ENCODE results near the gene THADA.

Gene THADA

GRCh38 chr2:43302961-43303494 lies 292.8 kb downstream of the THADA start:
- Histone ChIP-seq H3K4me3 (IDR thresholded peaks at IDR 0.05; ENCODE audit: insufficient read depth, low read depth, low read length) (peak overlapping the region; percentile 26), H3K27ac (peak overlapping the region; percentile 76; the same call in 1 of the 2 replicates), H3K36me3 (ENCODE audit: insufficient read depth) (no peaks in the 10 kb centered on the region), H3K9ac (no peak overlapping the region), H2AFZ (ENCODE audit: low read depth) (no peak overlapping the region), H3K27me3 (ENCODE audit: insufficient read depth, low read depth) (no peaks in the 10 kb centered on the region), H3K79me2 (ENCODE audit: insufficient read depth, low read depth) (no peaks in the 10 kb centered on the region), H4K20me1 (ENCODE audit: insufficient read depth) (no peaks in the 10 kb centered on the region), H3K4me1 (ENCODE audit: low read depth, poor library complexity, severe bottlenecking) (peaks cover 85% of the 10 kb centered on the region), H3K4me2 (peak overlapping the region; percentile 97)
- TF ChIP-seq CTCF (conservative IDR thresholded peaks at IDR 0.05; ENCODE audit: low read depth, low read length), result no peak

GRCh38 chr2:43302182-43302960 lies 293.5 kb downstream of the THADA start:
- H3K4me1 ChIP-seq (ENCODE audit: low read depth, poor library complexity, severe bottlenecking), result peaks cover 79% of the 10 kb centered on the region

GRCh38 chr2:43300781-43301583 lies 294.9 kb downstream of the THADA start:
- peak overlapping the region; percentile 6; the same call in 1 of the 2 replicates for H2AFZ ChIP-seq (ENCODE audit: low read depth)
- peaks cover 72% of the 10 kb centered on the region for H3K4me1 ChIP-seq (ENCODE audit: low read depth, poor library complexity, severe bottlenecking)
- H3K4me3 ChIP-seq (IDR thresholded peaks at IDR 0.05; ENCODE audit: insufficient read depth, low read depth, low read length), result no peak overlapping the region
- no peaks in the 10 kb centered on the region for H3K36me3 ChIP-seq (ENCODE audit: insufficient read depth)
- no peaks in the 10 kb centered on the region for H3K79me2 ChIP-seq (ENCODE audit: insufficient read depth, low read depth)
- H3K4me2 ChIP-seq, result peak overlapping the region; percentile 97
- H4K20me1 ChIP-seq (ENCODE audit: insufficient read depth), result no peaks in the 10 kb centered on the region
- H3K9ac ChIP-seq, result peak overlapping the region; percentile 35; the same call in 1 of the 2 replicates
- H3K27ac ChIP-seq, result peak overlapping the region; percentile 76
- H3K27me3 ChIP-seq (ENCODE audit: insufficient read depth, low read depth), result no peaks in the 10 kb centered on the region
- no peak for TF ChIP-seq CTCF (conservative IDR thresholded peaks at IDR 0.05; ENCODE audit: low read depth, low read length)

More at GRCh38 chr2:43302182-43302960, 293.5 kb downstream of the THADA start:
- TF ChIP-seq CTCF (conservative IDR thresholded peaks at IDR 0.05; ENCODE audit: low read depth, low read length), result no peak
- Histone ChIP-seq H3K9ac (peak overlapping the region; percentile 35; the same call in 1 of the 2 replicates), H2AFZ (ENCODE audit: low read depth) (no peak overlapping the region), H4K20me1 (ENCODE audit: insufficient read depth) (no peaks in the 10 kb centered on the region), H3K79me2 (ENCODE audit: insufficient read depth, low read depth) (no peaks in the 10 kb centered on the region), H3K36me3 (ENCODE audit: insufficient read depth) (no peaks in the 10 kb centered on the region), H3K27ac (peak overlapping the region; percentile 76), H3K4me2 (peak overlapping the region; percentile 97), H3K4me3 (IDR thresholded peaks at IDR 0.05; ENCODE audit: insufficient read depth, low read depth, low read length) (peak overlapping the region; percentile 26), H3K27me3 (ENCODE audit: insufficient read depth, low read depth) (no peaks in the 10 kb centered on the region)

GRCh38 chr2:43300222-43300621 lies 295.6 kb downstream of the THADA start:
- TF ChIP-seq CTCF (conservative IDR thresholded peaks at IDR 0.05; ENCODE audit: low read depth, low read length), result no peak

More at GRCh38 chr2:43300222-43300621, 295.6 kb downstream of the THADA start:
- Histone ChIP-seq H3K4me3 (IDR thresholded peaks at IDR 0.05; ENCODE audit: insufficient read depth, low read depth, low read length) (no peak overlapping the region), H3K27ac (peak overlapping the region; percentile 76), H3K36me3 (ENCODE audit: insufficient read depth) (no peaks in the 10 kb centered on the region), H3K79me2 (ENCODE audit: insufficient read depth, low read depth) (no peaks in the 10 kb centered on the region), H4K20me1 (ENCODE audit: insufficient read depth) (no peaks in the 10 kb centered on the region), H3K4me1 (ENCODE audit: low read depth, poor library complexity, severe bottlenecking) (peaks cover 74% of the 10 kb centered on the region), H3K27me3 (ENCODE audit: insufficient read depth, low read depth) (no peaks in the 10 kb centered on the region), H3K4me2 (peak overlapping the region; percentile 97), H3K9ac (peak overlapping the region; percentile 35; the same call in 1 of the 2 replicates), H2AFZ (ENCODE audit: low read depth) (peak overlapping the region; percentile 6; the same call in 1 of the 2 replicates)

All from KMS-11 (cell line).